ENCODE measurements around the gene TULP1. TPM values are rescaled to one million over a fixed set of nuclear protein-coding genes. Genes with fewer than 3 reads are reported as not detected.

TULP1 gene
- total RNA-seq, 2 experiments from 2014 or later: not detected

DNA sequence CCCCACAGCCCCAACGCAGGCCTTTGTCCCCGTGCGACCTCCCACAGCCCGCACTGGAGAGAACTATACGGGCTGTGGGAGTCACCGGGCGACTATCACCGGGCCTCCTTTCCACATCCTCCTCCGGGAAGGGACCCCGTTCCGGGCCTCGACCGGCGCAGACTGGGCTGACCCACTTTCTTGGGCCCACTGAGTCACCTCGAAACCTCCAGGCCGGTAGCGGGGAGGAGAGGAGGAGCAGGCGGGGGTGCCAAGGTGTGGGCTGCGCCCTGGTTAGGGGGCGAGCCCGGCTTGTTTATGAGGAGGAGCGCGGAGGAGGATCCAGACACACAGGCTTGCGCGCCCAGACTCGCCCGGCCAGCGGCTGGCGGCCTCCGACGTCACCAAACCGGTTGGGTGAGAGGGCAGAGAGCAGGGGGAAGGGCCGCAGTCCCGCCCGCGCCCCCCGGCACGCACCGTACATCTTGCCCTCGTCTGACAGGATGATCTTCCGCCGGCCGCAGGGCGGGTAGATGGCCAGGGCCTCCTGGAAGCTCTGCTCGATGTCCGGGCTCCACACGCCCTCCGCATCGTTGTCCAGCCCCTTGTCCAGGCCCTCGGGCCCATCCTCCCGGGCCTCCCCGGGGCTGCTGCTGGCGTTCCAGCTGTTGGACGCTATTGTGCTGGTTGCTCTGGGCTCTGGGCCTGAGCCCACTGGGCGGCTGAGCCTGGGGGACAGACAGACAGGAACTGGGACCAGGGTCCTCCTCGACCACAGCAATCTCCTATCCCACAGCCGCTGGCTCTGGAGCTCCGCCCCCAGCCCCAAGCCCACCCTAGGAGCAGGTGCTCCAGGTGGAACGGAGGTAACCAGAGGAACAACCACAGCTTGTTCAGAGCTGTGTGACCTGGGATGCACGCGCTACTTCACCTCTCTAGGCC, 26.4 kb downstream of the TULP1 start:
- H3K4me3 ChIP-seq (ENCODE audit: low read length): no peak overlapping the region

DNA sequence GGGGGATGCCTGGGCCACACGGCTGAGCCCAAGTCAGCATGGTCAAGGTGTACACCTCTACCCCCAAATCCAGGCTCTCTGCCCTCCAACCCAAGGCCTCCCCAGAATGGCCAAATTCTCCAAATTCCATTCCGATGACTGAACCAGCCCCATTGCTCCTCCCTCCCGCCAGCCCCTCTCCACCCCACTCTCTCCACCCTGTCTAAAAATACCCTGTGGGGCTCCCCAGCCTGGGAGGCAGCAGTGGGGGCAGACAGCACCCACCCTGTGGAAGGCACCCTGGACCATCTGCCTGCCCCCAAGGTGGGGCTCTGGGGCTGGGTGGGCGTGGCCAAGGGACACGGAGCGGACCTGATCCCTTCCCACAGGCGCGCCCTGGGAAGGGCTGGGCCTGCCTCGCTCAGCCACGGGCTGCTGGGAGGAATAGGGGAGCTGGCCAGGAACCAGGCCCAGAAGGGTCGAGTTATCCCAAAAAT, 27.3 kb downstream of the TULP1 start:
- Histone ChIP-seq H3K36me3 (ENCODE audit: insufficient read depth, low read length) (no peaks in the 10 kb centered on the region), H3K4me3 (ENCODE audit: low read length) (no peak overlapping the region), H3K27ac (ENCODE audit: low read depth in 1 of 2, low read length in 2 of 2) (no peak overlapping the region), H3K27me3 (ENCODE audit: control insufficient read depth in 1 of 2, insufficient read depth in 2 of 2, low read length in 2 of 2) (no peaks in the 10 kb centered on the region), H3K9me3 (ENCODE audit: control insufficient read depth in 1 of 2, insufficient read depth in 1 of 2, low read length in 2 of 2) (no peaks in the 10 kb centered on the region), H3K4me1 (ENCODE audit: insufficient read depth, low read length) (peaks cover 3% of the 10 kb centered on the region)
- Mint-ChIP-seq H3K27me3 (no peaks in the 10 kb centered on the region), H3K4me3 (no peak overlapping the region), H3K4me1 (ENCODE audit: low read depth) (no peaks in the 10 kb centered on the region), H3K36me3 (ENCODE audit: low read depth) (no peaks in the 10 kb centered on the region), H3K9me3 (no peaks in the 10 kb centered on the region), H3K27ac (no peak overlapping the region)
- DNase-seq (no peak), ATAC-seq (ENCODE audit: poor library complexity) (no peak)
- TF ChIP-seq, protein P1, sequence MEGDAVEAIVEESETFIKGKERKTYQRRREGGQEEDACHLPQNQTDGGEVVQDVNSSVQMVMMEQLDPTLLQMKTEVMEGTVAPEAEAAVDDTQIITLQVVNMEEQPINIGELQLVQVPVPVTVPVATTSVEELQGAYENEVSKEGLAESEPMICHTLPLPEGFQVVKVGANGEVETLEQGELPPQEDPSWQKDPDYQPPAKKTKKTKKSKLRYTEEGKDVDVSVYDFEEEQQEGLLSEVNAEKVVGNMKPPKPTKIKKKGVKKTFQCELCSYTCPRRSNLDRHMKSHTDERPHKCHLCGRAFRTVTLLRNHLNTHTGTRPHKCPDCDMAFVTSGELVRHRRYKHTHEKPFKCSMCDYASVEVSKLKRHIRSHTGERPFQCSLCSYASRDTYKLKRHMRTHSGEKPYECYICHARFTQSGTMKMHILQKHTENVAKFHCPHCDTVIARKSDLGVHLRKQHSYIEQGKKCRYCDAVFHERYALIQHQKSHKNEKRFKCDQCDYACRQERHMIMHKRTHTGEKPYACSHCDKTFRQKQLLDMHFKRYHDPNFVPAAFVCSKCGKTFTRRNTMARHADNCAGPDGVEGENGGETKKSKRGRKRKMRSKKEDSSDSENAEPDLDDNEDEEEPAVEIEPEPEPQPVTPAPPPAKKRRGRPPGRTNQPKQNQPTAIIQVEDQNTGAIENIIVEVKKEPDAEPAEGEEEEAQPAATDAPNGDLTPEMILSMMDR (IDR thresholded peaks at IDR 0.05): no peak
- intact Hi-C loops (cut with DNase I, micrococcal nuclease): no loop called here
- ChIA-PET POLR2A (no interaction called here), CTCF (no interaction called here)

More for the DNA sequence above, 26.4 kb downstream of the TULP1 start:
- no peaks in the 10 kb centered on the region for H3K36me3 Mint-ChIP-seq (ENCODE audit: low read depth)
- no peak overlapping the region for H3K4me3 Mint-ChIP-seq
- H3K4me1 Mint-ChIP-seq (ENCODE audit: low read depth): no peaks in the 10 kb centered on the region
- H3K4me1 ChIP-seq (ENCODE audit: insufficient read depth, low read length): peaks cover 3% of the 10 kb centered on the region
- TF ChIP-seq, protein P1 (IDR thresholded peaks at IDR 0.05): no peak
- H3K9me3 Mint-ChIP-seq: no peaks in the 10 kb centered on the region
- no peaks in the 10 kb centered on the region for H3K27me3 Mint-ChIP-seq
- no peak for ATAC-seq (ENCODE audit: poor library complexity)
- POLR2A ChIA-PET: no interaction called here
- no peaks in the 10 kb centered on the region for H3K27me3 ChIP-seq (ENCODE audit: control insufficient read depth in 1 of 2, insufficient read depth in 2 of 2, low read length in 2 of 2)
- H3K27ac ChIP-seq (ENCODE audit: low read depth in 1 of 2, low read length in 2 of 2): no peak overlapping the region
- H3K36me3 ChIP-seq (ENCODE audit: insufficient read depth, low read length): no peaks in the 10 kb centered on the region
- no peaks in the 10 kb centered on the region for H3K9me3 ChIP-seq (ENCODE audit: control insufficient read depth in 1 of 2, insufficient read depth in 1 of 2, low read length in 2 of 2)
- CTCF ChIA-PET: no interaction called here
- intact Hi-C loops (cut with DNase I, micrococcal nuclease): no loop called here
- no peak overlapping the region for H3K27ac Mint-ChIP-seq
- no peak for DNase-seq

DNA sequence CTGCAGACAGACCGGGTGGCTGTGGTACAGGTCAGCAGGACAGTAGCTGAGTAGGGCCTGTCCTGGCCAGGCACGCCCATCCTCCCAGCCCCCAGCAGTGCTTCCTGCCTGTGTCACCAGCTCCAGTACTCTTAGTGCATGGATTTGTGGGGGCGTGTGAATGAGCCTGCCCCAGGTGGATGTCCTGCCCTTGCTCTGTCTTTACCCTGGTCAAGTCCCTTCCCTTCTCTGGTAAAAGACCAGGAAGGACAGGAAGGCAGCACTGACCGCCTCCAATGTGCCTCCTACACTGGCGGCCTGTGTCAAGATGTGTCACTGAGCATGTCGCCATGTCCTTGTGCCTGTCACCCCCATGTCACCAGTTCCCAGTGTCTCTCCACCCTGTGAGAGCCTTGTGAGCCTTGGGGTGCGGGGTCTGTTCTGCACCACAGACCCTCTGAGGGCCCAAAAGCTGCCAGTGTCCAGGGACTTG, 27.7 kb downstream of the TULP1 start:
- Mint-ChIP-seq H3K36me3 (ENCODE audit: low read depth) (no peaks in the 10 kb centered on the region), H3K4me1 (ENCODE audit: low read depth) (no peaks in the 10 kb centered on the region), H3K27ac (no peak overlapping the region), H3K4me3 (no peak overlapping the region), H3K9me3 (no peaks in the 10 kb centered on the region), H3K27me3 (no peaks in the 10 kb centered on the region)
- DNase-seq: no peak
- Histone ChIP-seq H3K27me3 (ENCODE audit: control insufficient read depth in 1 of 2, insufficient read depth in 2 of 2, low read length in 2 of 2) (no peaks in the 10 kb centered on the region), H3K27ac (ENCODE audit: low read depth in 1 of 2, low read length in 2 of 2) (no peak overlapping the region), H3K36me3 (ENCODE audit: insufficient read depth, low read length) (no peaks in the 10 kb centered on the region), H3K4me3 (ENCODE audit: low read length) (no peak overlapping the region), H3K4me1 (ENCODE audit: insufficient read depth, low read length) (peaks cover 3% of the 10 kb centered on the region), H3K9me3 (ENCODE audit: control insufficient read depth in 1 of 2, insufficient read depth in 1 of 2, low read length in 2 of 2) (no peaks in the 10 kb centered on the region)
- no peak for ATAC-seq (ENCODE audit: poor library complexity)
- intact Hi-C loops (cut with DNase I, micrococcal nuclease): no loop called here
- ChIA-PET CTCF (no interaction called here), POLR2A (no interaction called here)
- TF ChIP-seq, protein P1 (IDR thresholded peaks at IDR 0.05): no peak

Measured in CD4-positive, alpha-beta T cell (primary cell).